Panc1 (cell line): Measurements from ENCODE around the gene LUC7L. TPM values are rescaled to one million over a fixed set of nuclear protein-coding genes. Genes with fewer than 3 reads are reported as not detected.
"Not testable (repeated sequence)": the region's sequence is repeated elsewhere in the genome, so short reads cannot be mapped to it uniquely, and the experiment has no call there.

Experiments
- ATAC-seq: fragments of 200-7000 bp; cut with Tn5 transposase; 2 replicates; pipeline ENCODE4 v1.9.1; 2020; ENCODE audit warnings: mild to moderate bottlenecking, moderate library complexity
- BruUV-seq: library from RNA; stranded (reverse); fragments of 400-500 nt; replicated peaks from 2 replicates; lab custom pipeline; 2021; lab: Mats Ljungman, UMichigan
- CTCF ChIA-PET: fragments of 300-600 bp; sonication (Branson Sonifier 250); formaldehyde crosslinking; loops from one replicate; lab custom pipeline; 2022; ENCODE audit warnings: antibody characterized with exemption; lab: Charles Lee
- POLR2A ChIA-PET: fragments of 300-600 bp; sonication (Branson Sonifier 250); formaldehyde crosslinking; loops from one replicate; lab custom pipeline; 2022; ENCODE audit warnings: antibody characterized with exemption; lab: Charles Lee
- DNase-seq: peaks from one replicate; pipeline ENCODE4 v3.0.0-alpha.2; 2010; ENCODE audit warnings: low read depth, low spot score
- H3K27ac ChIP-seq: 2 replicates; pipeline ENCODE4 v1.5.1; 2011; ENCODE audit warnings: mild to moderate bottlenecking, low read length, inconsistent platforms
- H3K27me3 ChIP-seq: fragments of 200-500 bp; sonication (Bioruptor generic); 2 replicates; pipeline ENCODE4 v1.6.0; 2014; ENCODE audit warnings: low read length, inconsistent platforms; ENCODE audit not compliant: control insufficient read depth, insufficient read depth
- H3K36me3 ChIP-seq: fragments of 200-500 bp; sonication (Bioruptor generic); 2 replicates; pipeline ENCODE4 v1.5.1; 2014; ENCODE audit warnings: inconsistent platforms, mild to moderate bottlenecking, low read length, moderate library complexity; ENCODE audit not compliant: control insufficient read depth, insufficient read depth
- H3K4me1 ChIP-seq: 2 replicates; pipeline ENCODE4 v1.5.1; 2011; ENCODE audit warnings: inconsistent platforms, mild to moderate bottlenecking, low read length, moderate library complexity; ENCODE audit not compliant: control insufficient read depth, insufficient read depth
- H3K4me3 ChIP-seq, 2 experiments: 2 replicates each; pipeline ENCODE4 v1.5.1; 2011 to 2012; ENCODE audit warnings: low read depth in 2 of 2, low read length in 2 of 2, mild to moderate bottlenecking in 2 of 2, inconsistent platforms in 1 of 2, moderate library complexity in 1 of 2
- H3K9me3 ChIP-seq: fragments of 200-500 bp; sonication (Bioruptor generic); 2 replicates; pipeline ENCODE4 v1.5.1; 2014; ENCODE audit warnings: low read depth, mild to moderate bottlenecking, inconsistent platforms, low read length, moderate library complexity; ENCODE audit not compliant: control insufficient read depth, insufficient read depth
- CTCF ChIP-seq: fragments of 450-650 bp; IDR thresholded peaks from 2 replicates; pipeline ENCODE4 v1.5.1; 2017; ENCODE audit warnings: mild to moderate bottlenecking
- POLR2AphosphoS5 ChIP-seq: IDR thresholded peaks from 2 replicates; pipeline ENCODE4 v1.6.1; 2012; ENCODE audit warnings: mild to moderate bottlenecking, low read depth, low read length, moderate library complexity
- REST ChIP-seq, 2 experiments: IDR thresholded peaks; 2 replicates each; pipeline ENCODE4 v1.6.1; 2011 to 2012; ENCODE audit warnings: low read depth in 2 of 2, control low read depth in 1 of 2, low read length in 1 of 2, mild to moderate bottlenecking in 1 of 2, moderate library complexity in 1 of 2; ENCODE audit not compliant: insufficient read depth in 1 of 2
- SIN3A ChIP-seq: IDR thresholded peaks from 2 replicates; pipeline ENCODE4 v1.6.1; 2012; ENCODE audit warnings: low read depth, mild to moderate bottlenecking, low read length, moderate library complexity, borderline replicate concordance; ENCODE audit not compliant: insufficient read depth
- TCF7L2 ChIP-seq: IDR thresholded peaks from 2 replicates; pipeline ENCODE4 v1.6.1; 2011; ENCODE audit warnings: mild to moderate bottlenecking, low read depth, low read length, inconsistent platforms
- in situ Hi-C: cut with HindIII; loops from 2 replicates; pipeline ENCODE4 v1.10.0; 2016; ENCODE audit warnings: low sequenced_read_pairs, low pct_unique_long_range_greater_than_20kb
- intact Hi-C: fragments of 100-400 bp; cut with micrococcal nuclease; formaldehyde crosslinking; loops from one replicate; pipeline ENCODE4 v1.10.0; 2022; ENCODE audit not compliant: unreplicated experiment
- total RNA-seq: library from RNA; stranded (reverse); gene quantifications from one replicate; pipeline ENCODE4 v1.2.1, GENCODE V29; 2021; ENCODE audit not compliant: unreplicated experiment

Gene LUC7L
- total RNA-seq, 1 experiment from 2014 or later = 75.3 TPM

GRCh38 chr16:234468-235305 lies 5.4 kb upstream of the LUC7L start, which contains the start of gene FAM234A:
TSS of gene FAM234A (plus strand) at chr16:234821. CDS start at chr16:254414, 19,593 bp downstream.
- Histone ChIP-seq H3K4me3 (peak within 1 kb of the TSS; percentile 92 to 98), H3K27me3 (no peaks in the 10 kb centered on the region), H3K36me3 (no peaks in the 10 kb centered on the region), H3K9me3 (no peaks in the 10 kb centered on the region), H3K4me1 (no peaks in the 10 kb centered on the region), H3K27ac (peak within 1 kb of the TSS; percentile 91)
- ChIA-PET POLR2A (interaction anchor here (0.6 to 0.9 kb wide), 4 partner anchors 9 to 128 kb away, joined by 3 to 10 read pairs (median 6); no protein-coding TSS in a partner anchor), CTCF (interaction anchor here (0.6 to 0.7 kb wide), 3 partner anchors 10 to 103 kb away, joined by 5 to 8 read pairs (median 6); no protein-coding TSS in a partner anchor)
- TF ChIP-seq TCF7L2 (no peak), POLR2AphosphoS5 (peak; percentile 83), SIN3A (peak; percentile 96; the same call in 1 of the 2 replicates)
- BruUV-seq = no TSS peak
- in situ Hi-C loops = no loop called here
- ATAC-seq = peak; percentile 94
- intact Hi-C loops = no loop called here
- DNase-seq = peak; percentile 50

GRCh38 chr16:230949-231348 lies 1.7 kb upstream of the LUC7L start:
- intact Hi-C loops = no loop called here
- H3K27me3 ChIP-seq = no peaks in the 10 kb centered on the region
- no peak overlapping the region for H3K4me3 ChIP-seq
- no peak for TF ChIP-seq TCF7L2
- TF ChIP-seq POLR2AphosphoS5 = no peak
- TF ChIP-seq CTCF = no peak
- no peak for TF ChIP-seq REST (IDR thresholded peaks at IDR 0.05; ENCODE audit: insufficient read depth in 1 of 2, low read depth in 2 of 2, low read length in 1 of 2)
- no peak for TF ChIP-seq SIN3A
- DNase-seq = no peak
- peaks cover 9% of the 10 kb centered on the region for H3K4me1 ChIP-seq
- H3K36me3 ChIP-seq = peaks cover 17% of the 10 kb centered on the region
- H3K27ac ChIP-seq = no peak overlapping the region
- ChIA-PET POLR2A (no interaction called here), CTCF (no interaction called here)
- ATAC-seq = no peak
- in situ Hi-C loops = no loop called here
- H3K9me3 ChIP-seq = no peaks in the 10 kb centered on the region
- BruUV-seq = no TSS peak

GRCh38 chr16:230351-230750 lies 1.1 kb upstream of the LUC7L start:
- CTCF ChIA-PET, H3K27me3 ChIP-seq, intact Hi-C loops, H3K4me1 ChIP-seq, H3K9me3 ChIP-seq, ATAC-seq, H3K4me3 ChIP-seq, H3K27ac ChIP-seq, in situ Hi-C loops, BruUV-seq, DNase-seq: not testable (repeated sequence)
- POLR2A ChIA-PET = interaction anchor here (0.6 kb wide), 1 partner anchor 13 kb away, joined by 5 read pairs; no protein-coding TSS in a partner anchor
- H3K36me3 ChIP-seq = peaks cover 21% of the 10 kb centered on the region
